ENCODE data around the gene EXOSC2.

EXOSC2 gene

GRCh38 chr9:130662099-130662969 lies 31.2 kb upstream of the EXOSC2 start:
- Histone ChIP-seq H3K4me3 (ENCODE audit: low read depth, low read length) (no peak overlapping the region), H3K4me1 (ENCODE audit: control insufficient read depth, insufficient read depth, low read length, unreplicated experiment) (peaks cover 5% of the 10 kb centered on the region), H3K27me3 (ENCODE audit: insufficient read depth, low read length) (peaks cover 96% of the 10 kb centered on the region), H2AFZ (ENCODE audit: low read length, unreplicated experiment) (no peak overlapping the region), H3K36me3 (ENCODE audit: insufficient read depth, low read length) (no peaks in the 10 kb centered on the region), H3K27ac (ENCODE audit: low read depth, low read length) (no peak overlapping the region), H3K79me2 (ENCODE audit: control insufficient read depth, insufficient read depth, low read length, unreplicated experiment) (no peaks in the 10 kb centered on the region)

- no peak overlapping the region for H2AFZ ChIP-seq (ENCODE audit: low read length, unreplicated experiment)
- H3K36me3 ChIP-seq (ENCODE audit: insufficient read depth, low read length), result no peaks in the 10 kb centered on the region
- no peak overlapping the region for H3K27ac ChIP-seq (ENCODE audit: low read depth, low read length)
- H3K4me1 ChIP-seq (ENCODE audit: control insufficient read depth, insufficient read depth, low read length, unreplicated experiment), result peaks cover 5% of the 10 kb centered on the region
- no peak overlapping the region for H3K4me3 ChIP-seq (ENCODE audit: low read depth, low read length)
- peaks cover 98% of the 10 kb centered on the region for H3K27me3 ChIP-seq (ENCODE audit: insufficient read depth, low read length)
- H3K79me2 ChIP-seq (ENCODE audit: control insufficient read depth, insufficient read depth, low read length, unreplicated experiment), result no peaks in the 10 kb centered on the region
Measured at GRCh38 chr9:130662970-130663257, 30.7 kb upstream of the EXOSC2 start.

GRCh38 chr9:130663258-130663976 lies 30.2 kb upstream of the EXOSC2 start:
- Histone ChIP-seq H3K27me3 (ENCODE audit: insufficient read depth, low read length) (peaks cover 98% of the 10 kb centered on the region), H2AFZ (ENCODE audit: low read length, unreplicated experiment) (no peak overlapping the region), H3K79me2 (ENCODE audit: control insufficient read depth, insufficient read depth, low read length, unreplicated experiment) (no peaks in the 10 kb centered on the region), H3K4me3 (ENCODE audit: low read depth, low read length) (no peak overlapping the region), H3K4me1 (ENCODE audit: control insufficient read depth, insufficient read depth, low read length, unreplicated experiment) (peaks cover 5% of the 10 kb centered on the region), H3K27ac (ENCODE audit: low read depth, low read length) (no peak overlapping the region), H3K36me3 (ENCODE audit: insufficient read depth, low read length) (no peaks in the 10 kb centered on the region)

- H2AFZ ChIP-seq (ENCODE audit: low read length, unreplicated experiment), result no peak overlapping the region
- no peaks in the 10 kb centered on the region for H3K36me3 ChIP-seq (ENCODE audit: insufficient read depth, low read length)
- H3K27ac ChIP-seq (ENCODE audit: low read depth, low read length), result no peak overlapping the region
- H3K79me2 ChIP-seq (ENCODE audit: control insufficient read depth, insufficient read depth, low read length, unreplicated experiment), result no peaks in the 10 kb centered on the region
- peaks cover 93% of the 10 kb centered on the region for H3K27me3 ChIP-seq (ENCODE audit: insufficient read depth, low read length)
- no peak overlapping the region for H3K4me3 ChIP-seq (ENCODE audit: low read depth, low read length)
- H3K4me1 ChIP-seq (ENCODE audit: control insufficient read depth, insufficient read depth, low read length, unreplicated experiment), result peaks cover 5% of the 10 kb centered on the region
Measured at GRCh38 chr9:130663977-130664250, 29.7 kb upstream of the EXOSC2 start.

DNA sequence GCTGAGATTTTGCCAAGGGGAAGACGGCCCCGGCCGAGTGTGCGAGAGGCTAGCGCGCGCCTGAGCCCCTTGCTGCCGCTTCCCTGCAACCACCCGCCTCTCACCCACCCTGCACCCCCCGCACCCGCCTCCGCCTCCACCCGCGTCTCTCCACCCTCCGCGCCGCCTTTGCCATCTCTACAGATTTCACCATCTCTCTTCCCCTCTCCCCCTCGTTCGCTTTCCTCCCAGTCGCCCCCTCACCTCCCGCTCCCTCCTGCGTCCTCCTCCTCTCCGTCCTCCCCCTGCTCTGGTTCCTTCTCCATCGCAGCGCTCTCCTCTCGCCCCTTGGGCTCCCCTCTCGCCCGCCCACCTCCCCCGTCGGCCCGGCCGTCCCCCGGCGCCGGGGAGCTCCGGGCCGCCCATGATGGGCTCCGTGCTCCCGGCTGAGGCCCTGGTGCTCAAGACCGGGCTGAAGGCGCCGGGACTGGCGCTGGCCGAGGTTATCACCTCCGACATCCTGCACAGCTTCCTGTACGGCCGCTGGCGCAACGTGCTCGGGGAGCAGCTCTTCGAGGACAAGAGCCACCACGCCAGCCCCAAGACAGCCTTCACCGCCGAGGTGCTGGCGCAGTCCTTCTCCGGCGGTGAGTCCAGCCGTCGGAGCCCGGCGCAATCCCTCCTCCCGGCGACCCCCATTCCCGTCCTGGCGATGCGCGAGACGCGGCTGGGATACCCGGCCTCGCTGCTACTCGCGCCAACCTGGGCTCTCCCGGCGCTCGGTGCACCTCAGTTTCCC lies 29.1 kb upstream of the EXOSC2 start, which contains the start of gene PRDM12:
TSS of gene PRDM12 (plus strand) at position 344 of the 778 bp plus-strand sequence. CDS start at position 404, 60 bp downstream.
- peaks cover 5% of the 10 kb centered on the region for H3K4me1 ChIP-seq (ENCODE audit: control insufficient read depth, insufficient read depth, low read length, unreplicated experiment)
- no peaks in the 10 kb centered on the region for H3K36me3 ChIP-seq (ENCODE audit: insufficient read depth, low read length)
- no peak within 1 kb of the TSS for H3K4me3 ChIP-seq (ENCODE audit: low read depth, low read length)
- peaks cover 88% of the 10 kb centered on the region for H3K27me3 ChIP-seq (ENCODE audit: insufficient read depth, low read length)
- no peak within 1 kb of the TSS for H2AFZ ChIP-seq (ENCODE audit: low read length, unreplicated experiment)
- H3K27ac ChIP-seq (ENCODE audit: low read depth, low read length), result no peak within 1 kb of the TSS
- H3K79me2 ChIP-seq (ENCODE audit: control insufficient read depth, insufficient read depth, low read length, unreplicated experiment), result no peaks in the 10 kb centered on the region

DNA sequence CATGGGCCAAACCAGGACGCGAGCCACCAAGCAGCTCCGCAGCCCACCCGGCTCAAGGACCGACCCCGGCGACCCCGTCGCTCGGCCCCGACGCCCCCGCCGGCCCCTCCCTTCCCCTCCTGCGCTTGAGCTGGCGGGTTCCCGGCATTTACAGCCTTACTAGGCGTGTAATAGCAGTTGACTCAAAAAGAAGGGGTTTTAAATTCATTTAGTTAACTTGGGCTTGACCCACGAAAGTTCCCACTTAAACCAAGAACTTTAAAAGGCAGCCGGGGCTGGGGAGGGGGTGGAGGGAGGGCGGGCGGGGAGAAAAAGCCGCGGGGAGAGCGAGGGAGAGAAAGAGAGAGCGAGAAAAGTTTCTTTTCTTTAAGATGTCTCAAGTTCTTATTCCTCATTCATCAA lies 28.6 kb upstream of the EXOSC2 start:
- Histone ChIP-seq H3K79me2 (ENCODE audit: control insufficient read depth, insufficient read depth, low read length, unreplicated experiment) (no peaks in the 10 kb centered on the region), H2AFZ (ENCODE audit: low read length, unreplicated experiment) (no peak overlapping the region), H3K27ac (ENCODE audit: low read depth, low read length) (no peak overlapping the region), H3K27me3 (ENCODE audit: insufficient read depth, low read length) (peaks cover 82% of the 10 kb centered on the region), H3K4me1 (ENCODE audit: control insufficient read depth, insufficient read depth, low read length, unreplicated experiment) (peaks cover 5% of the 10 kb centered on the region), H3K36me3 (ENCODE audit: insufficient read depth, low read length) (no peaks in the 10 kb centered on the region), H3K4me3 (ENCODE audit: low read depth, low read length) (no peak overlapping the region)

DNA sequence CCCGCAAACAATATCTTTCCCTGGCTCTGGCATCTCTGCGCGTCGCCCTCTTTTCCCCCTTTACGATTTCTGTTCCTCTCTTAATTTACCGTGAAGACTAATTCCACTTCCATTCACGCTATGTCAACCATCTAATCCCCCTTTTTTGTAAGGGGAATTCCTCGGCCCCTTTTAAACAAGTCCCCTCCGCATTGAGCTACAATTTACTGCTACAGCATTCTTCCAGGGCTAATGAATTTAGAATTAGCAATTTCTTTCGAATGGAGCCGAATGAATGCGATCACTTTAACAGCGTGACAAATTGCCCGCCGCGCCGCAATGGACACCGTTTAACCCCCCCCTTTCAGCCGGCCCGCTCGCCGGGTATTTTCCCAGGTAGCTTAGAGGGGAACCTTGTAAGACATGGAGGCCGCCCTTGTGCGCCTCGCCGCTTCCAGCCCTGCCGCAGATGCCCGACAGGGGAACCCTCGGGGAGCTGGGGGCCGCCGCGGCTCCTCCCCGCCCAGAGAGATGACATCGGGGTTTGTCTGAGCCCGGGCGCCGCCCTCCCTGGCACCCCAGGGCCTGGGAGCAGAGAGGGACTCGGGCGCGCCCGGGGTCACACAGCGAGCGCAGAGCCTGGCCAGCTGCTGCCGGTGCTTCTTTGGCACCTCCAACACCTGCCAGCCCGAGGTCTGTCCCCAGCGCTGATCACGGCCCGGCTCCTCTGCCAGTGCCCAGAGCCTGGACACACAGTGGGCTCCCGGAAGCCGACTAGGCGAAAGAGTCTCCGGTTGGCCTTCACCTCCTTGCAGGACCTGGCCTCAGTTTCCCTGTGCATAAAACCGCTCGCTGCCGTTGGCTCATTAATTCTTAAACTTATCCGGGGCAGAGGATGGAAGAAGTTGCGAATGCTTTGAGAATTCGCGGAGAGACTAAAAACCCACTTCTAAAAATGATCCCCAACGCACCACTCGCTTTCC lies 27.9 kb upstream of the EXOSC2 start:
- Histone ChIP-seq H3K27me3 (ENCODE audit: insufficient read depth, low read length) (peaks cover 75% of the 10 kb centered on the region), H2AFZ (ENCODE audit: low read length, unreplicated experiment) (no peak overlapping the region), H3K4me3 (ENCODE audit: low read depth, low read length) (no peak overlapping the region), H3K36me3 (ENCODE audit: insufficient read depth, low read length) (no peaks in the 10 kb centered on the region), H3K27ac (ENCODE audit: low read depth, low read length) (no peak overlapping the region), H3K4me1 (ENCODE audit: control insufficient read depth, insufficient read depth, low read length, unreplicated experiment) (peaks cover 5% of the 10 kb centered on the region), H3K79me2 (ENCODE audit: control insufficient read depth, insufficient read depth, low read length, unreplicated experiment) (no peaks in the 10 kb centered on the region)

GRCh38 chr9:130666393-130667119 lies 27.0 kb upstream of the EXOSC2 start:
- H3K4me3 ChIP-seq (ENCODE audit: low read depth, low read length), result no peak overlapping the region
- no peaks in the 10 kb centered on the region for H3K79me2 ChIP-seq (ENCODE audit: control insufficient read depth, insufficient read depth, low read length, unreplicated experiment)
- H3K4me1 ChIP-seq (ENCODE audit: control insufficient read depth, insufficient read depth, low read length, unreplicated experiment), result peaks cover 5% of the 10 kb centered on the region
- peaks cover 66% of the 10 kb centered on the region for H3K27me3 ChIP-seq (ENCODE audit: insufficient read depth, low read length)
- H3K36me3 ChIP-seq (ENCODE audit: insufficient read depth, low read length), result no peaks in the 10 kb centered on the region
- H3K27ac ChIP-seq (ENCODE audit: low read depth, low read length), result no peak overlapping the region
- no peak overlapping the region for H2AFZ ChIP-seq (ENCODE audit: low read length, unreplicated experiment)

DNA sequence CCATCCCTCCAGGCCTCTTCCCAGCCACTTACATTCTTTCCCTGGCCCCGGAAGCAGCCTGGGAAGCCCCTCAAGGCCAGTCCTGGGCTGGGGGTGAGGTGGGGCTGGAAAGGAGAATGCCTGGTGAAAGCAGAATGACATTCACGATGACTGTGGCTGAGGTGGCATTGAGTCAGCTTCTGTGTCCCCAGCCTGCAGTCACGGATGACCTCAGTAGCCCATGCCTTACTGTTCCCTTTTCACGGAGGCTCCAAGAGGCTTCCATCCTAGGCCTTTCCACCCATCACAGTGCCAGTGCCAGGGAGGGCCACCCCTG lies 26.5 kb upstream of the EXOSC2 start:
- peaks cover 61% of the 10 kb centered on the region for H3K27me3 ChIP-seq (ENCODE audit: insufficient read depth, low read length)
- H3K27ac ChIP-seq (ENCODE audit: low read depth, low read length), result no peak overlapping the region
- H3K4me3 ChIP-seq (ENCODE audit: low read depth, low read length), result no peak overlapping the region
- no peaks in the 10 kb centered on the region for H3K79me2 ChIP-seq (ENCODE audit: control insufficient read depth, insufficient read depth, low read length, unreplicated experiment)
- no peak overlapping the region for H2AFZ ChIP-seq (ENCODE audit: low read length, unreplicated experiment)
- H3K4me1 ChIP-seq (ENCODE audit: control insufficient read depth, insufficient read depth, low read length, unreplicated experiment), result peaks cover 5% of the 10 kb centered on the region
- H3K36me3 ChIP-seq (ENCODE audit: insufficient read depth, low read length), result no peaks in the 10 kb centered on the region
